Tibial nerve (tissue), 4 donors: ENCODE measurements around the gene CFAP299.

ENCODE experiments used
- EP300 ChIP-seq, 2 donors: sonication (generic); formaldehyde crosslinking; IDR thresholded peaks; one replicate each; pipeline ENCODE4 v1.6.1; 2017; ENCODE audit warnings: antibody characterized with exemption in 2 of 2, mild to moderate bottlenecking in 1 of 2
- POLR2A ChIP-seq, 2 donors: fragments of 450-650 bp; IDR thresholded peaks; one replicate each; pipeline ENCODE4 v1.6.1; 2017; ENCODE audit warnings: antibody characterized with exemption in 2 of 2, mild to moderate bottlenecking in 2 of 2, moderate library complexity in 2 of 2
- TF ChIP-seq, protein P1 (sequence below), 5 experiments: fragments of 200-600 bp in 3 of 5; fragments of 450-650 bp in 2 of 5; sonication (generic) in 3 of 5; IDR thresholded peaks; one replicate each; pipeline ENCODE4 v1.5.1; 2016 to 2019; ENCODE audit warnings: antibody characterized with exemption in 5 of 5, mild to moderate bottlenecking in 3 of 5, moderate library complexity in 2 of 5

DNA sequence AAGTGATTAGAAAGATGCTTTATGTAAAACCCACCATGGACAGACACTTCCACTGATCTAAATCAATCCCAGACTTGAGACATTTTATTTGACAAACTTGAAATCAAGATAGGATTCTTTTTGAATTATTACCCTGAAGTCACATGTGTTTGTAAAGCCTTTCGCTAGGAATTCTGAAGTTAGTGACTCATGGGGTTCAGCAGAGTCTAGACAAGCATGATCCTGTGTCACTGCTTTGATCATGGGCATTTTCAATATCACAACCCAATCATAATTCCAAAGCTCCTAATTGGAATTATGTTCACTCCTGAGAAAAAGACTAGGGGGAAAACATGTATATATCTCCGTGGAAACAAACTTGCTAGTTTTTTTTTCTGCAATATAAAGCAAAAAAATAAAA is 627.5 kb downstream of the CFAP299 start:
- no peak for TF ChIP-seq EP300 (IDR thresholded peaks at IDR 0.05)
- TF ChIP-seq, protein P1, sequence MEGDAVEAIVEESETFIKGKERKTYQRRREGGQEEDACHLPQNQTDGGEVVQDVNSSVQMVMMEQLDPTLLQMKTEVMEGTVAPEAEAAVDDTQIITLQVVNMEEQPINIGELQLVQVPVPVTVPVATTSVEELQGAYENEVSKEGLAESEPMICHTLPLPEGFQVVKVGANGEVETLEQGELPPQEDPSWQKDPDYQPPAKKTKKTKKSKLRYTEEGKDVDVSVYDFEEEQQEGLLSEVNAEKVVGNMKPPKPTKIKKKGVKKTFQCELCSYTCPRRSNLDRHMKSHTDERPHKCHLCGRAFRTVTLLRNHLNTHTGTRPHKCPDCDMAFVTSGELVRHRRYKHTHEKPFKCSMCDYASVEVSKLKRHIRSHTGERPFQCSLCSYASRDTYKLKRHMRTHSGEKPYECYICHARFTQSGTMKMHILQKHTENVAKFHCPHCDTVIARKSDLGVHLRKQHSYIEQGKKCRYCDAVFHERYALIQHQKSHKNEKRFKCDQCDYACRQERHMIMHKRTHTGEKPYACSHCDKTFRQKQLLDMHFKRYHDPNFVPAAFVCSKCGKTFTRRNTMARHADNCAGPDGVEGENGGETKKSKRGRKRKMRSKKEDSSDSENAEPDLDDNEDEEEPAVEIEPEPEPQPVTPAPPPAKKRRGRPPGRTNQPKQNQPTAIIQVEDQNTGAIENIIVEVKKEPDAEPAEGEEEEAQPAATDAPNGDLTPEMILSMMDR (IDR thresholded peaks at IDR 0.05) = no peak
- no peak for TF ChIP-seq POLR2A (IDR thresholded peaks at IDR 0.05)
